HG03025 (cell line): ENCODE data around the gene METTL25B.

Source experiments
- ATAC-seq: cut with Tn5 transposase; IDR thresholded peaks from one replicate; pipeline ENCODE4 v1.9.1; 2021; ENCODE audit warnings: mild to moderate bottlenecking, moderate library complexity; ENCODE audit not compliant: unreplicated experiment, low FRiP score

The METTL25B gene

GRCh38 chr1:156725683-156726280 is 2.5 kb upstream of the METTL25B start:
- ATAC-seq: no peak

DNA sequence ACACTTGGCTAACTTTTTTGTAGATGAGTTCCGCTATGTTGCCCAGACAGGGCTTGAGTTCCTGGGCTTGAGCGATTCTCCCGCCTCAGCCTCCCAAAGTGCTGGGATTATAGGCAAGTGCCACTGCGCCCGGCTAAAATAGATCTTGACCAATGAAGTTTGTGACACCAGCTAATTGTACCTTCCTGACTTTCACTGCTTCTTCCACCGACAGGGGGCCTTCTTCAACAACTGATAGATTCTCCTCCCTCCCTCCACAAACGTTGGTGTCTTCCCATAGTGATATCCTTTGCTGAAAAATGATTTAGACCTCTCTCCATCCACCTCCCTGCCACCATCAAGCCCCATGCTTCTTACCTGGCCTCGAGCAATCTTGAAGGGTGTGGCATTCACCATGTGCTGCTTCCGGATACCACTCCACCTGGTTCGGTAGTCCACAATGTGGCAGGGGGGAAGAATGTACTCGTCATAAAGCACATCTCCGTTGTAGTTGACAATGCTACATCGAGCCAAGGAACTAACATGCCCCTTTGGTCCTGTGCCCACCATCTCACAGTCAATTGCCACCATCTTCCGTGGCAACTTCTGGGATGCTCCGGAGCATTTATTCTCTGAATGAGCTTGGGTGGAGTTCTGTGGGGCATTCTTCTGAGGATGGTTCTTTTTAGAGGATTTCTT is 1.6 kb upstream of the METTL25B start:
- no peak for ATAC-seq

DNA sequence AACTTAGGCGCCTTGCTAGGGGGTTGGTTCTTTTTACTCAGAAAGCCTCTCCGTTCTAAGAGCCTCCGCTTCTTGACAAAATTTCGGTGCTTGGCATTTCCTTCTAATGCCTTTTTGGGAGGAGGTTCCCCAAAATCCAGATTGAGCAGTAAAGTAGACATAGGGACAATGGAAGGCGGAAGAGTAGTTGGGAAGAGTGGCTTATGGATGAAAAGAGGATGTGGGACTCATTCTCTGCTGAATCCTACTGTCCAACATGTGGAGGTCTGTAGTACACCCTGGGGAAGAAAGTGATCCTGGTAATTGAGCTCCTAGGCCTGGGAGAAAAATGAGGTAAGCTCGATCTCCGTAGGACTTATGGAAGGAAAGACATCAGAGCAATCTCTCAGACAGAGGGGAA is 777 bp upstream of the METTL25B start:
- no peak for ATAC-seq

- peak; percentile 85 for ATAC-seq
Measured at GRCh38 chr1:156728599-156729462, 562 bp downstream of the METTL25B start, which contains the start of gene ISG20L2. Gene ISG20L2, minus strand, starts transcription at chr1:156728766. Its CDS starts 1,114 bp downstream, at chr1:156727652.

DNA sequence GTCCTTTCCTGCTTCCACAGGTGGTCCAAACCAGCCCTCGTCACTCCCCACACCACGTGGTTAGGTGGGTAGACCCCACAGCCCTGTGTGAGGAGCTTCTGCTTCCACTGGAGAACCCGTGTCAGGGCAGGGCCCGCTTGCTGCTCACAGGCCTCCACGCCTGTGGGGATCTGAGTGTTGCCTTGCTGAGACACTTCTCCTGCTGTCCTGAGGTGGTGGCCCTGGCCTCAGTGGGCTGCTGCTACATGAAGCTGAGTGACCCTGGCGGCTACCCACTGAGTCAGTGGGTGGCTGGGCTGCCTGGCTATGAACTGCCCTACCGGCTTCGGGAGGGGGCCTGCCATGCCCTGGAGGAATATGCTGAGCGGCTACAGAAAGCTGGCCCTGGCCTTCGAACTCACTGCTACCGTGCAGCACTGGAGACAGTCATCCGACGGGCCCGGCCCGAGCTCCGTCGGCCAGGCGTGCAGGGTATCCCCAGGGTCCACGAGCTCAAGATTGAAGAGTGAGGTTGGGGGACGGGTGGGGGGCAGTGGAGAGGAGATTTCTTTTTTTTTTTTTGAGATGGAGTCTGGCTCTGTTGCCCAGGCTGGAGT is 5.8 kb downstream of the METTL25B start:
- no peak for ATAC-seq

GRCh38 chr1:156738407-156738806 is 10.1 kb downstream of the METTL25B start:
- no peak for ATAC-seq

- ATAC-seq: no peak
Measured at GRCh38 chr1:156738916-156739315, 10.6 kb downstream of the METTL25B start.

DNA sequence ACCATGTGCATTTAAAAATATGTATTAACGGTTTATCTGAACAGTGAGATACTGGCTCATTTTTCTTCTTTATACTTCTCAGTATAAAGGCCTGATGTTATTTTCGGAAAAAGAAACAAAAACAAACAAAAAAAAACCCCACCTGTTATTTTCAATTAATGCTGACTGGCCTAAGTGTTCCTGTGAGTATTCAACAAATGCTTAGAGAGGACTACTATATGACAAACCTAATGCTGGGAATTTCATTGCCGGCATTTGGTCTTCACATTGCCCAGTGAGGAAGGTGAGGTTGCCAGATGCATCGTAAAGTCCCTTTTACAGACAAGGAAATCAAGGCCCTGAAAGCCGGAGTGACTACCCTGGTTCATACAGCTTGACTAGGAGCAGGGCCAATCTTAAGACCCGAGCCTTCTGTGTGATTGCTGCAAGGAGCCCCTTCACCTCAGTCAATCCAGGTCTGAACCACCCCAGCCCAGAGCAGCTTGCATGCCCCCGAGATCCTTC is 12.0 kb downstream of the METTL25B start:
- ATAC-seq: no peak

DNA sequence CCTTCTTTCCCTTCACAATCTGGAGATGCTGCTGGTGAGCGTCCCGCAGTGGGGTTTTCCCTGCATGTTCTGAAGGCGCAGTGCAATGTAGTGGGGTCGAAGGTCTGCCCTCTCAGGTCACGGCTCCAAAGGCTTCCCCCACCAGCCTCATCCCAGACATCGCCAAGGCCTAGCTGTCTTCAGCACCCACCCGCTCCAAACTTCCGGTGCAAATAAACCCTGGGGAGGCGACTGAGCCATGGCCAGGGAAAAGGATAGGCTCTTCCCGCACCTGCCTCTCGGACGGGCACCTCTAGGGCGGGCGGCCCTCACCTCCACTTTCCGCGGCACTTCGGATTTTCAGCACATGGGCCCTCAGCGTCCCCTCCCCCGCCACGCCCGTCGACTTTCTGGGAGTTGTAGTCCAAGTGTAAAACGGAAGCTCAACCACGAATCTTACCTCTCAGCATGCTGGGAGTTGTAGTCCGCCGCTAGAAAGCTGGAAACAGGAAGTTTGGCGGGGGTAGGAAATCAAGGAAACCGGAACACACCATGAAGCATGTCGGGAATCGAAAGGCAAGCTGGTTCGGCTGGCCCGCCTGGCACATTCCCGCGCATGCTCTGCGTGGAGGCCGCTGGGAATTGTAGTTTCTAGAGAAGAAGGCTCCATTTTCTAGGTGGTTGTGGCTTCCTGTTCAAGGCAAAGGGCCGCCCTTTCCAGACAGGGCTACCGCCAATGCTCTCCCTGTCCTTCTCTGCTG is 12.6 kb downstream of the METTL25B start, which contains the start of gene MRPL24:
TSS of gene MRPL24 (minus strand) at position 348 of the 740 bp plus-strand sequence. CDS start 2,384 bp downstream, outside the sequence.
- ATAC-seq: peak; percentile 85

- no peak for ATAC-seq
Measured at GRCh38 chr1:156741481-156741983, 13.3 kb downstream of the METTL25B start.

DNA sequence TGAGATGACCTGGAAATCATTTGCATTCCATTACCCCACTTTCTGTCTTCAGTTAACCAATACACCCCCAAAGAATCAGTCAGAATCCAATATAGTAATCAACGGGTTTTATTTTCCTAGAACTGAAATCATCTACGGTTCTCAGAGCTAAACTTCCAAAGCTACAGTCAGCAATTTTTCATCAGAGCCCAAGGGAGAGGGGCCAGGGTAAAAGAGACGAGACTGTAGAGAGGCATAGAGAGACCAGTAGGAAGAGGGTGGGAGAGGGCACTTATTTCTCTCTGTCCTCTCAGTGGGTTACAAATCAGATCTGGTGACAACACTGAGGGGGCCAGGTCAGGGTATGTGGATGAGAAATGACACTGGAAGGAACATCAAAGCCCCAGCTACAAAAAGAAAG is 13.7 kb downstream of the METTL25B start:
- ATAC-seq: no peak

- no peak for ATAC-seq
Measured at GRCh38 chr1:156742801-156743200, 14.5 kb downstream of the METTL25B start.

DNA sequence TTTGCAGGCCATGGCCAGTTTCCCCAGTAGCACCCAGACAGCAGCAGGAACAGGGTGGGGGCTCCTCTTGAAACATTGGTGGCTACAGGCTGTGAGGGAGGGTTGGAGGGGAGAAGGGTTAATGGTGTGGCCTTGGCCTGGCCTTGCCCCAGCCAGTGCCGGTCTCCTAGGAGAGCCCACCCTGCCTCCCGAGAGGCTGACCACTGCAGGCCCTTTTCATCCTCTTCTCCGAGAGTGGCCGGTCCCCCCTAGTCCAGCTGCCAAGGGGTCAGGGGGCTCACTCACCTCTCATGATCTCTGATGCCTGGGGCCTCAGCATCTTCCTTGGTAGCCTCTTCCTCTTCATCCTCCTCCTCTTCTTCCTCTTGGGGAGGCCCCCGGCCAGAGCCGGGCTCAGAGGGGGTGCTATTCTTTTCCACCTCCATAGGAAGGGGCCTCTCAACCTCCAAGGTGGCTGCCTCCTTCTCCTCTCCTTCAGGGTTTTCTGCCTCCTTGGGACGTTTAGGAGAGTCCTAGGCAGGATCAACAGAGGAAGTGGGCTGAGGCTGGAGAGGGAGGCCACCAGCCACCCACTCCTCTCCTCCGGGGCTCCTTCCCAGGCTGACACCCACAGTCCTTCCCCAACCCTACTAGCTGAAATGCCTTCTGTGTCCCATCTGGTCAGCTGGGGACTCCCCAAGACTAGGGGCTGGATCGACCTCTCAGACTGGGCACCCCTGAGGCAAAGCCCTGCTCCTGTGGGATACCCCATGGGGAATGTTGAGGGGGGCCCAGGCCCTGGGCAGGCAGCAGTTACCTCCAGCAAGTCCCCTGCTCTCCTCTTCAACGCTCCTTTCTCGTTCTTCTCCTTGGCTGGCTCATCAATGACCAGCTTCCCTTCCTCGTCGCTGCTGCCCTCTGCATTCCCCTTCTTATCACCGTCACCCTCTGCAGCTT is 15.4 kb downstream of the METTL25B start:
- ATAC-seq: no peak

GRCh38 chr1:156744344-156744743 is 16.1 kb downstream of the METTL25B start:
- no peak for ATAC-seq

DNA sequence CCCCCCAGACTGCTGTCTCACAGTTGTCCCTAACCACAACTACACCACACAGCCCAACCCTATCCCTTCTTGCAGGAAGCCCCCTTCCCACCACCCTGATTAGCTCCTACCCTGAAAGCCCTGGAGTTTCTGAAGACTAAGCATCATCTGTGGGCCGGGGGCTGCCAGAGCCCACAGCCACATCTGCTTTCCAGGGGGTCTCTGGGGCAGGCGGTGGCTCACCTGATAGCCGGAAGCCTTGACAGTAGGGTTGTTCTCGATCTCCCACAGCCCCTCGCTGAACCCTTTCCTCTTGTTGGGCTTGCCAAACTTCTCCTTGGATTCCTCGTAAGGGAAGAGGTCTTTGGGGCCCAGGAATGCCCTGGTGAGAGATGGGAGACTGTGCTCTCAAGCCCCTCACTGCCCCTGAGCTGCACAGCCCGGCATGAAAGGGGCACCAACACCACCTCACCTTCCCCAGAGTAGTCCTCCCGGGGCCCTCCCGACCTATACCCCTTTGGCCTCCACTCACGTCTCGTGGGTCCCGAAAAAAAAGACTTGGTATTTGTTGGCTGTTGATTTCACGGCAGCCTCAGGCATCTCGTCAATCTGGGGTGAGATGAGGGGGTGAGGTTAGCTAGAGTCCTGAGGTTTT is 16.6 kb downstream of the METTL25B start:
- ATAC-seq: no peak

DNA sequence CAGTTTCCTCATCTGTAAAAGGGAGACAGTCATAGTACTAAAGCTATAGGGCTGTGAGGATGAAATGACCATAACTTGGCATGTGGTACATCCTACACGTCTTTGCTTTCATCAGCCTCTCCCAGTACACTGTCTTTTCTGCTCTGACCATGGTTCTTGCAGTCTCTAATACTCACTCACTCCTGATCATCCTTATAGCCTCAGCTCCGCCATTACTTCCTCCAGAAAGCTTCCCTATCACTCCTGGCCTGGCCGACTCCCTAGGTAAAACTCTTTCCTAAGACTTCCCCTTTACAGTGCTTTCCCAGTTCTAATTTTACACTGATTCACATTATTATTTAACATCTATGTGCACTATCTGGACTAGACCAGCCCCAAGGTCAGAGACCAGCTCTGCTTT is 17.6 kb downstream of the METTL25B start:
- ATAC-seq: no peak

DNA sequence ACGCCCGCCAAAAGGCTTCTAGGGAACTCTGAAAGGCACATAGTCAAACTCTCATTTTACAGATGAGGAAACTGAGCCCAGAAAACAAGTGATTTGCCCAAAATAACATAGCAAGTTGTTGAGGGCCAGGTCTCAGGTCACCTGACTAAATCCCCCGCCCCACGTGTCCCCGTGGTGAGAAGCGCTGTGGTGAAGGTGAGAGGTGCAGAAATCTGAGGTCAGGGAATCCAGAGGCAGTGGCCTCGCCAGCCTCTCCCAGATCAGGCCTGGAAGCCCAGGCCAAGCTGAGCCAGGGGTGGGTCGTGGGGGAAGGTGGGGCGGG is 18.1 kb downstream of the METTL25B start:
- ATAC-seq: no peak
